Measurements from ENCODE around the gene TEKT3. TPM values are rescaled to one million over a fixed set of nuclear protein-coding genes. Genes with fewer than 3 reads are reported as not detected.

The TEKT3 gene
- total and polyA plus RNA-seq, 11 donors, result 0.06 to 1.0 (median 0.50) TPM; not detected in 3

DNA sequence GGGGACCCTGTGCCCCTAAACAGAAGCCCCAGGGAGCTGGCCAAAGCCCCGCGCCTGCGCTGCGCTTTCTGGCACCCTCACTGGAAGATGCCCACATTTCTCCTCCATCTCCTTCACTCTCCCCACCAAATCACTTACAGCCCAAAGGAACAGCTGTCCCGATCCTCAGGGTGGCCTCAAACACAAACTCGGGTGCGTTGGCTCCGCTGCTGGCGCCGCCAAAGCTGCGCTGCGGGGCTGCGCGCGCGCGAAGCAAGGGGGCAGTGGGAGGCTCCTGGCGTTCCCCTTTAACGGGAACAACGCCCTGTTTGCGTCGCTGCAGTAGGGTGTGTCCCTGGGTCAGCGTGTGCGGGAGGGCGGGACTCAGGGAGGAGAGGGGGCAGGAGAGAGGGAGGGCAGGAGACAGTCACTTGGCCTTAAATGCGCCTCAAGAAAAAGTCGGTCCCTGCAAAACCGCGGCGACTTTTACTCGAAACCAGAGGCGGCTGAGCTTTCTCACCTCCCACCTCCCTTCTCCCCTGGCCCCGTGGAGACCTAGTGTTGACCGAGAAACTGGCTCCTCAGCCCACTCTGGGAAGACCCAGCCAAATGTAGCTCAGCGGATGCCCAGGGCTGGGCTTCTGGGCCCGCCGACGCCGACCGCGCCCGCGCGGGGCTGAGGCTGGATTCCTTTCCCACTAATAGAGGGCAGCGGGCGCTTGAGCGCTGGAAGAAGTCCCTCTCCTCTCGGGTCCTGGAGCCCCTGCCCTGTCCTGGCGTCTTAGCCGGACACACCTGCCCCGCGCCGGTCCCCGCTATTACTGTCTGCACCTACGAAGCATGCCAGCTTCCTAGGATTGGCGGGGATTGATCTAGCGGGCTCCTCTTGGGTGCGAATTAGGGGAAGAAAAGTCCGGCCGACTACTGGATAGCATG lies 78.8 kb downstream of the TEKT3 start:
- H3K36me3 ChIP-seq, result peaks cover 0 to 23% (median 20%) of the 10 kb centered on the region in 9 donors
- TF ChIP-seq, protein P1, sequence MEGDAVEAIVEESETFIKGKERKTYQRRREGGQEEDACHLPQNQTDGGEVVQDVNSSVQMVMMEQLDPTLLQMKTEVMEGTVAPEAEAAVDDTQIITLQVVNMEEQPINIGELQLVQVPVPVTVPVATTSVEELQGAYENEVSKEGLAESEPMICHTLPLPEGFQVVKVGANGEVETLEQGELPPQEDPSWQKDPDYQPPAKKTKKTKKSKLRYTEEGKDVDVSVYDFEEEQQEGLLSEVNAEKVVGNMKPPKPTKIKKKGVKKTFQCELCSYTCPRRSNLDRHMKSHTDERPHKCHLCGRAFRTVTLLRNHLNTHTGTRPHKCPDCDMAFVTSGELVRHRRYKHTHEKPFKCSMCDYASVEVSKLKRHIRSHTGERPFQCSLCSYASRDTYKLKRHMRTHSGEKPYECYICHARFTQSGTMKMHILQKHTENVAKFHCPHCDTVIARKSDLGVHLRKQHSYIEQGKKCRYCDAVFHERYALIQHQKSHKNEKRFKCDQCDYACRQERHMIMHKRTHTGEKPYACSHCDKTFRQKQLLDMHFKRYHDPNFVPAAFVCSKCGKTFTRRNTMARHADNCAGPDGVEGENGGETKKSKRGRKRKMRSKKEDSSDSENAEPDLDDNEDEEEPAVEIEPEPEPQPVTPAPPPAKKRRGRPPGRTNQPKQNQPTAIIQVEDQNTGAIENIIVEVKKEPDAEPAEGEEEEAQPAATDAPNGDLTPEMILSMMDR (IDR thresholded peaks at IDR 0.05), result peak in 10 of 12 donors; percentile 14 to 60 (median 32)
- peak; percentile 36 to 92 for TF ChIP-seq POLR2A (IDR thresholded peaks at IDR 0.05)
- 0 to 1% (median 1%) methylated on average over 33 to 60 of the region's 60 CpGs for WGBS, 4 donors
- DNase-seq, result peak; percentile 90 to 96 (median 93)
- peak; percentile 82 to 89 (median 86) for ATAC-seq
- intact Hi-C loops (cut with DNase I), result loop anchor here in 9 of 10 donors (2.0 to 10.0 kb wide), 7 partner anchors 80 to 195 kb away; partner anchors contain the start of gene TEKT3 (in 4 of the 9)
- H3K27ac ChIP-seq, result peak overlapping the region; percentile 94 to 99 (median 97)
- H3K27me3 ChIP-seq, result peaks cover 0 to 30% (median 0%) of the 10 kb centered on the region in 9 donors
- H3K9me3 ChIP-seq, result no peaks in the 10 kb centered on the region
- H3K4me3 ChIP-seq, result peak overlapping the region; percentile 50 to 92 (median 78)
- peaks cover 2 to 62% (median 32%) of the 10 kb centered on the region in 12 donors for H3K4me1 ChIP-seq

DNA sequence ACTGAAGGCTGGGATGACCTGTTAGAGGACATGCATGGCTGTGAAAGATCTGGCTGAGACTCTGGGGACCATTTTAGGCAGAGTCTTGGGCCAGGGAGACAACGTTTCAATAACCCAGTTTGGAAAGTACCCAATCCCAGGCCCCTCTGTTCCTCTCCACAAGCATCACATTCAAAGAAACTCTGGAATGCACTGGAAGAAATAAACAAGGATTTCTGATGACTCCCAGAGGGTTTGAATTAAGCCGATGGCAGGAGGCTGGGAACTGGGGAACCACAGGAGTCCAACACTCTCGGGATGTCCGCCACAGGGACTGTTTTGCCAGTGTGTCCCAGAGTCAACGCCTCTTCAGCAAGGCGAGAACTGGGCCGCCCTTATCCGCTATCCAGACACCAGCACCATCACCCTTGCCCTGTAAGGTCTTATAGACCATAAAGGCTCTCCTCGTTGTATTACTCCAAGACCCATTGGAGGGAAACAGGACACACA lies 79.6 kb downstream of the TEKT3 start:
- H3K4me3 ChIP-seq, result peak overlapping the region; percentile 50 to 92 (median 78)
- no peaks in the 10 kb centered on the region for H3K9me3 ChIP-seq
- peaks cover 0 to 29% (median 23%) of the 10 kb centered on the region in 9 donors for H3K36me3 ChIP-seq
- intact Hi-C loops (cut with DNase I), result loop anchor here in 9 of 10 donors (1.0 to 10.0 kb wide), 9 partner anchors 80 to 241 kb away; partner anchors contain the start of gene TEKT3 (in 4 of the 9)
- peaks cover 0 to 30% (median 0%) of the 10 kb centered on the region in 9 donors for H3K27me3 ChIP-seq
- peak in 2 of 4 donors; percentile 1 for ATAC-seq
- H3K27ac ChIP-seq, result peak overlapping the region; percentile 94 to 99 (median 97)
- TF ChIP-seq POLR2A (IDR thresholded peaks at IDR 0.05), result no peak
- TF ChIP-seq, protein P1 (IDR thresholded peaks at IDR 0.05), result no peak
- peaks cover 2 to 66% (median 39%) of the 10 kb centered on the region in 12 donors for H3K4me1 ChIP-seq
- DNase-seq, result no peak
- WGBS, 4 donors, result 0 to 3% (median 1%) methylated on average over 8 to 9 of the region's 9 CpGs

DNA sequence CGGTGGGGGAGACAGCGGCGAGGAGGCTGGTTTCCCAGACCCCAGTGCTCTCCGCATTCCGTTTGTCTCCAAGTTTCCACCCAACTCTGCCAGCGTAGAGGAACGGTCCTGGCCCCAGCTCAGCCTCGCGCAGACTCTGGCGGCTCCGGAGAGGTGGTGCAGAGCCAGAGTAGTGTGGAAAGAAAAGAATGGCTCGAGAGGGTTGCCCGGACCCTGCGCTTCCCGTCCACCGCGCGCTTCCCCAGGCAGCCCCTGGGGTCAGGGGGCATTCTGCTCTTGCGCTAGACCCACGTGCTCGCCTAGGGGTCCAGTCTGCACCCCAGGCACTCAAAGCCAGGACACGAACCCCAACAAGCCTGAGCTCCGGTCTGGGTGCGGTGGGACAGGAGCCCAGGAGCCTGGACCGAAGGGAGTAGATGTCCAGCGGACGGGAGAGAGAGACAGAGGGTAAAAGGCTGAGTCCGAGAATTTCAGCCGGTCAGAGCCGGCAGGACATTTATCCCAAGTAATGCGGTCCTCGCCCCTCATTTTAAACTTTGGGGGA lies 80.1 kb downstream of the TEKT3 start:
- peaks cover 2 to 67% (median 44%) of the 10 kb centered on the region in 12 donors for H3K4me1 ChIP-seq
- H3K27ac ChIP-seq, result peak overlapping the region; percentile 94 to 99 (median 97)
- H3K27me3 ChIP-seq, result peaks cover 0 to 30% (median 0%) of the 10 kb centered on the region in 9 donors
- peaks cover 0 to 34% (median 28%) of the 10 kb centered on the region in 9 donors for H3K36me3 ChIP-seq
- WGBS, 4 donors, result 0 to 2% (median 1%) methylated on average over 30 to 32 of the region's 32 CpGs
- no peaks in the 10 kb centered on the region for H3K9me3 ChIP-seq
- no peak for TF ChIP-seq POLR2A (IDR thresholded peaks at IDR 0.05)
- TF ChIP-seq, protein P1 (IDR thresholded peaks at IDR 0.05), result no peak
- peak overlapping the region; percentile 50 to 92 (median 78) for H3K4me3 ChIP-seq
- intact Hi-C loops (cut with DNase I), result loop anchor here in 9 of 10 donors (1.0 to 10.0 kb wide), 8 partner anchors 81 to 241 kb away; partner anchors contain the start of gene TEKT3 (in 4 of the 9)
- peak; percentile 56 to 80 (median 73) for DNase-seq
- ATAC-seq, result peak; percentile 12 to 27 (median 21)

All from heart left ventricle (tissue), 16 donors.